ENCODE data around the gene TCAIM. TPM values are rescaled to one million over a fixed set of nuclear protein-coding genes. Genes with fewer than 3 reads are reported as not detected.
"Not testable (repeated sequence)": the region's sequence is repeated elsewhere in the genome, so short reads cannot be mapped to it uniquely, and the experiment has no call there.

Gene TCAIM
- total RNA-seq, 1 donor from 2014 or later: 22.8 TPM

DNA sequence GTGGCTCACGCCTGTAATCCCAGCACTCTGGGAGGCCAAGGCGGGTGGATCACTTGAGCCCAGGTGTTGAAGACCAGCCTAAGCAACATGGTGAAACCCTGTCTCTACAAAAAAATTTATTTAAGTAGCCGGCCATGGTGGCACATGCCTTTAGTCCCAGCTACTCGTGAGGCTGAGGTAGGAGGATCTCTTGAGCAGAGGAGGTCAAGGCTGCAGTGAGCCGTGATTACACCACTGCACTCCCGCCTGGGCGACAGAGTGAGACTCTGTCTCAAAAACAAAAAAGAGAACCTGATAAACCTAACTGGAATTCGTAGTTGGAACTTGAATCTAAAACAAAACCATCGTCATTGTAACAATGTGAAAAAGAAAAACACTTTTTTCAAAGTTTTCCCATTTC, 57.1 kb downstream of the TCAIM start:
- TF ChIP-seq, protein P1, sequence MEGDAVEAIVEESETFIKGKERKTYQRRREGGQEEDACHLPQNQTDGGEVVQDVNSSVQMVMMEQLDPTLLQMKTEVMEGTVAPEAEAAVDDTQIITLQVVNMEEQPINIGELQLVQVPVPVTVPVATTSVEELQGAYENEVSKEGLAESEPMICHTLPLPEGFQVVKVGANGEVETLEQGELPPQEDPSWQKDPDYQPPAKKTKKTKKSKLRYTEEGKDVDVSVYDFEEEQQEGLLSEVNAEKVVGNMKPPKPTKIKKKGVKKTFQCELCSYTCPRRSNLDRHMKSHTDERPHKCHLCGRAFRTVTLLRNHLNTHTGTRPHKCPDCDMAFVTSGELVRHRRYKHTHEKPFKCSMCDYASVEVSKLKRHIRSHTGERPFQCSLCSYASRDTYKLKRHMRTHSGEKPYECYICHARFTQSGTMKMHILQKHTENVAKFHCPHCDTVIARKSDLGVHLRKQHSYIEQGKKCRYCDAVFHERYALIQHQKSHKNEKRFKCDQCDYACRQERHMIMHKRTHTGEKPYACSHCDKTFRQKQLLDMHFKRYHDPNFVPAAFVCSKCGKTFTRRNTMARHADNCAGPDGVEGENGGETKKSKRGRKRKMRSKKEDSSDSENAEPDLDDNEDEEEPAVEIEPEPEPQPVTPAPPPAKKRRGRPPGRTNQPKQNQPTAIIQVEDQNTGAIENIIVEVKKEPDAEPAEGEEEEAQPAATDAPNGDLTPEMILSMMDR (IDR thresholded peaks at IDR 0.05; ENCODE audit: unreplicated experiment): no peak
- no peak overlapping the region for H3K4me3 Mint-ChIP-seq
- no peaks in the 10 kb centered on the region for H3K4me1 Mint-ChIP-seq
- no peaks in the 10 kb centered on the region for H3K27me3 Mint-ChIP-seq (ENCODE audit: low read depth)
- peaks cover 21% of the 10 kb centered on the region for H3K36me3 Mint-ChIP-seq
- H3K27ac Mint-ChIP-seq: no peak overlapping the region
- H3K9me3 Mint-ChIP-seq: peaks cover 4% of the 10 kb centered on the region
- no peak for DNase-seq (ENCODE audit: low spot score in 2 of 2, unreplicated experiment in 2 of 2)

DNA sequence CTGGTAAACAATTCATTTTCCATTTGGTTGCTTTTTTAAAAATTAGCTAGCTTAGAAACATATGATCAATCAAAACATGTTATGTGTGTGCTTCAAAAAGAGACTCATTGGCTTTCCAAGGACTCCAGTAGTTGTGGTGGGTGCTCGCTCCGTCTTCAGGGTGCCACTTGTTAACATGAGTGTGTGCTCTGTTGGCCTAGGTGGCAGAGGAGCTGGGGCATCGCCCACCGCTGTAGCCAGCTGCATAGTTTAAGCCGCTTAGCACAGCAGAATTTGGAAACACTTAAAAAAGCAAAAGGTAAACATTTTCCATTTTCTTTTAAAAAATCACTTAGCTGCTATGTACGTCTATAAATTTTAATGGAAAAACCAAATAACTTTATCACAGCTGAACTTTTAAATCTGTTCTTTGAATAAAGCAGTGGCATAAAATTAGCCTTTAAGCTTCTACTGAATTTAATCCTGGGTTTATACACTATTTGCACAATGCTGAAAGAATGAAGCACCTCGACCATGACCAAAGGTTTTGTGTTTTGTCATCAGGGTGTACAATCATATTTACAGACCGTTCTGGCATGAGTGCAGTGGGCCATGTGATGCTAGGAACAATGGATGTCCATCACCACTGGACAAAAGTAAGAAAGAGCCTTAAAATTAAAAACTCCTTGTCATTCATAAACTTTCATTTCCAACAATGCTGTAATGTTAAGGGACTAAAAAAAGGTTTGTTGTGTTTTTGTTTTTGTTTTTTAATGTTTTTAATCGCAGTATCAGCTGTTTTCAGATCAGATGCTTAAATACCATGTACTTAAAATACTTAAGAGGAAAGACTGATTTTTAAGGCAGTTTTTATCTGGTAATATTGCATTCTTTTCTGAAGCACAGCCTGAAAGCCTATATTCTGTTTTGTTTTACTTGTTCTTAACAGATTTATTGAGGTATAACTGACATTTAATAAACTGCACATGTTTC, 57.9 kb downstream of the TCAIM start:
- Mint-ChIP-seq H3K36me3 (peaks cover 24% of the 10 kb centered on the region), H3K27me3 (ENCODE audit: low read depth) (no peaks in the 10 kb centered on the region), H3K4me3 (no peak overlapping the region), H3K4me1 (no peaks in the 10 kb centered on the region), H3K9me3 (peaks cover 4% of the 10 kb centered on the region), H3K27ac (no peak overlapping the region)
- DNase-seq (ENCODE audit: low spot score in 2 of 2, unreplicated experiment in 2 of 2): no peak
- TF ChIP-seq, protein P1 (IDR thresholded peaks at IDR 0.05; ENCODE audit: unreplicated experiment): no peak

DNA sequence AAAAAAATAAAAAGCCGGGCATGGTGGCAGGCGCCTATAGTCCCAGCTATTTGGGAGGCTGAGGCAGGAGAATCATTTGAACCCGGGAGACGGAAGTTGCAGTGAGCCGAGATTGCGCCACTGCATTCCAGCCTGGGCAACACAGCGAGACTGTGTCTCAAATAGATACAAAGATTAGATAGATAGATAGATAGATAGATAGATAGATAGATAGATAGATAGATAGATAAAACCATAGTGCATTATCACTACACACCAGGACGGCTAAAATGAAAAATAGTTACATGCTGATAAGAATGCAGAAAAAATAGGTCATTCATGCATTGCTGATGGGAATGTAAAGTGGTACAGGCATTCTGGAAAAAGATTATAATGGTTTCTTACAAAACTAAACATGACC, 59.7 kb downstream of the TCAIM start:
- H3K9me3 Mint-ChIP-seq; H3K4me3 Mint-ChIP-seq; H3K4me1 Mint-ChIP-seq; H3K27me3 Mint-ChIP-seq (ENCODE audit: low read depth); H3K27ac Mint-ChIP-seq; DNase-seq (ENCODE audit: low spot score in 2 of 2, unreplicated experiment in 2 of 2): not testable (repeated sequence)
- peaks cover 23% of the 10 kb centered on the region for H3K36me3 Mint-ChIP-seq

DNA sequence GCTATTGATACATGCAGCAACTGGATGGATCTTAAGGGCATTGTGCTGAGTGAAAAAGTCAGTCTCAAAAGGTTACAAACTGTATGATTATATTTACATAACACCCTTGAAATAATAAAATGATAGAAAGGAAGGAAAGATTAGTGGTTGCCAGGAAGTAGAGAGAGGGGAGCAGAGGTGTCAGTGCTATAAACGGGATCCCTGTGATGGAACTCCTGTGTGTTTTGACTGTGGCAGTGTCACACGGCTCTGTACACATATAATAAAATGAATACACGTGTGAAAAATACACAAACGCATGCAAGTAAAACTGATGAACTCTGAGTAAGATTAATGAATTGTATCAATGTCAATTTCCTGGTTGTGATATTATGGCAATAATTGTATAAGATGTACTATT, 60.3 kb downstream of the TCAIM start:
- TF ChIP-seq, protein P1 (IDR thresholded peaks at IDR 0.05; ENCODE audit: unreplicated experiment): no peak
- no peak for DNase-seq (ENCODE audit: low spot score in 2 of 2, unreplicated experiment in 2 of 2)
- Mint-ChIP-seq H3K27ac (no peak overlapping the region), H3K9me3 (no peaks in the 10 kb centered on the region), H3K4me1 (no peaks in the 10 kb centered on the region), H3K4me3 (no peak overlapping the region), H3K27me3 (ENCODE audit: low read depth) (no peaks in the 10 kb centered on the region), H3K36me3 (peaks cover 28% of the 10 kb centered on the region)

DNA sequence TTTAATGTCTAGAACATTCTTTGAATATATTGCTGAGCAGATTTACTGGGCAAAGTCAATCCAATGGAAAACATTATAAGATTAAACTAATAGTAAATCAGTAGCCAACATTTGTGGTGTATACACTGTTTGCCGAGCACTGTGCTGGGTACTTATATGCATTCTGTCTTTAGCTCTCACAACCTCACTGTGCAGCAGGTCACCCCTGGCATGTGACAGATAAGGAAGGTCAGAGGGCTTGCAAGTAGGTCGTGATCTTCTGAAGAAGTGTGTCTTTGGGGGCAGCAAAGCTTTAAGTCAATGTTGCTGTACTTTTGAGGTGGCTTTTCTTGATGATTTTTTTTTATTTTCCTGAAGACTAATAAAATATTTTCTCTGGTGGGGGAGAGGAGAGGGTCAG, 62.2 kb downstream of the TCAIM start:
- no peak overlapping the region for H3K27ac Mint-ChIP-seq
- no peak overlapping the region for H3K4me3 Mint-ChIP-seq
- TF ChIP-seq, protein P1 (IDR thresholded peaks at IDR 0.05; ENCODE audit: unreplicated experiment): no peak
- peaks cover 35% of the 10 kb centered on the region for H3K36me3 Mint-ChIP-seq
- no peak for DNase-seq (ENCODE audit: low spot score in 2 of 2, unreplicated experiment in 2 of 2)
- H3K4me1 Mint-ChIP-seq: no peaks in the 10 kb centered on the region
- H3K27me3 Mint-ChIP-seq (ENCODE audit: low read depth): no peaks in the 10 kb centered on the region
- H3K9me3 Mint-ChIP-seq: no peaks in the 10 kb centered on the region

DNA sequence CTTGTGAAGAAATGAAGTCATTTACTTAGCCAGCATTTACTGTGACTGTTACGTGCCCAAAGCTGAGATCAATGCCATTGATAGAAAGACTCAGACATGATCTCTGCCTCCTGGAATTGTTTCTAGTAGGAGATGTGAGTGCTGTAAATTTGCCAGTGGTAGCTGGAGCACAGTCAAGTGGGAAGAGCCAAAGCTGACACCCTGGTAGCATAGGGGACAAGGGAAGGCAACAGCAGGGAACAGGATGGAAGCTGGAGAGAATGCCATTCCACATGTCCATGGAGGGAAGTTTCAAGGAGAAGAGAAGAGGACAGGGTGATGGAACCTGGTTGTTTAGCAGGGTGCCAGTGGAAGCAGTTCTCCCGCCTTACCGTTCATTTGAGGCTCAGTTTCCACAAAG, 64.0 kb downstream of the TCAIM start:
- Mint-ChIP-seq H3K36me3 (peaks cover 28% of the 10 kb centered on the region), H3K27ac (no peak overlapping the region), H3K4me3 (no peak overlapping the region), H3K27me3 (ENCODE audit: low read depth) (no peaks in the 10 kb centered on the region), H3K4me1 (no peaks in the 10 kb centered on the region), H3K9me3 (no peaks in the 10 kb centered on the region)
- no peak for DNase-seq (ENCODE audit: low spot score in 2 of 2, unreplicated experiment in 2 of 2)
- TF ChIP-seq, protein P1 (IDR thresholded peaks at IDR 0.05; ENCODE audit: unreplicated experiment): no peak

All from mesothelial cell of epicardium (in vitro differentiated cells).